Measurements from ENCODE around the gene ENOX1.
A peak's percentile ranks its signal among the peaks of the same experiment; 100 is the strongest.

ENOX1 gene

DNA sequence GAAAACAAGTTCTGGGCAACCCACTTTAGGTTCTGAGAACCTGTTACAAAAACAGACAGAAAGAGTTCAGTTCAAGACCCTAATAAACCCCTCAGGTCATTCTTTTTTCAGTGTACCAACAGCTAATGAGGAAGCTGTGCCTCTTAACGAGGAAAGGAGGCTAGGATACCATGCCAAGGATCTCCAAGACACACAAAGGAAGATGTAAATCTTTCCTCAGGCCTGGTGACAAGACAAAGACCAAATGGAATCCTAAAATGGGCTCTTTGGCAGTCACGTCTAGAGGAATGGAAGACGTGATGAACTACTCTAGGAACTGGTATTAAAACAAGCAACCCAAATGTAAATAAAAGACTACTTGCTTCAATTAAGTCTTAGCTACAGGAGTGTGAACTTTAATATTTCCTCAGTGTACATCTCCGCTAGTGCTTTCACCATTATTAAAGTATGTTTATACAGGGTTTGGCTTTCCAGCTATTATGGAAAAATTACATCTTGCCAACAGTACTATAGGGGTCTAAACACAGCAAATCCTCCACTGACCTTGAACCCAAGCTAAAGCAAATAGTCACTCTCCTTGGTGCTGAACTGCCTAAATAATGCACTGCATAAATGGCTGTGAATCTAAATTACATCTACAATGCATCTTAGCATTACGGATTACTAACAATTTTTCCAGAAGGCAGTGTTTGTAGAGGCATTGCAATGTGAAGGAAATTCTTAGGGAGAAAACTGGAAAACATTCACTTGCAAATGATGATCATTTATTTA lies 42.3 kb downstream of the ENOX1 start:
- DNase-seq (ENCODE audit: low read depth), result no peak

GRCh38 chr13:43742911-43743310 lies 43.9 kb downstream of the ENOX1 start:
- DNase-seq (ENCODE audit: low read depth), result no peak

DNA sequence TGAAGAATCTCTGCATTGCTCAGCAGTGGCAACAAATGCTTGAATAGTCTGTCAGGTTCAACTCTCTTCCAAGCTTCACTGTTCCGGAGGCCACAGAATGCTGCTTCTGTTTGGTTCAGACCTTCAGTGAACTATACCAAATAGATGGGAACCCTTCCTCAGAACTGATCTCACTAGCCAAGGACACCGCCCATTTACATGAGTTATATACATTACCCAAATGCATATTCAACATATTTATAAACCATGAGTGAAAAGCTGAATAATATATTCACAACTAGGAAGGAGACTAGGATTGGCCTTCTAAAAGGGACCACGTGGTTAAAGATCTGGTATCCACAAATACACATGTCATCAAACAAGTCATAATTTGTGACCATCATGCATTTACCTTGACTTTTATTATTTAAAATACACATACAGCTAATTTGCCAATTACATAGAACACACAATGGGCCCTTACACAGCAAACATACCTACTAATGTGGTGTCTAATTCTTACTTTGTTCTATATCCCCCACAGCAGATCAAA lies 49.3 kb downstream of the ENOX1 start:
- no peak for DNase-seq (ENCODE audit: low read depth)

GRCh38 chr13:43732726-43733125 lies 54.0 kb downstream of the ENOX1 start:
- no peak for DNase-seq (ENCODE audit: low read depth)

DNA sequence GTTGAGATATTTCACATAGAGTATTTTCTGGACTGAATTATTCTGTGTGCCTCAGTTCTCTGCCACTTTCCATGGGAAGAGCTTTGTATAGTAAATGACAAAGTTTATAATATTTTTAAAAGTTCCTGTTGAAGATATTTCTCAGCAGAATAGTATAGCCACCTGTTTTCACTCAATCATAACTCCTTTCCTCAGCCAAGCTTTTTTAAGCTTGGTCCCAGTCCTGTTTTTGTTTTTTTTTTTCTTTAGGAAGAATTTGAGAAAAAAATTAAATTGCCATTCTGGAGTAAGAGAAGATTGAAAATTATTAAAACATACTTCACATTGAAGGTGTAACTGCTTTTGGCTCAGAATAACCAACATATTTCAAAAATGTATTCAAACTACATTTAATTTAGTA lies 55.5 kb downstream of the ENOX1 start:
- DNase-seq (ENCODE audit: low read depth), result no peak

DNA sequence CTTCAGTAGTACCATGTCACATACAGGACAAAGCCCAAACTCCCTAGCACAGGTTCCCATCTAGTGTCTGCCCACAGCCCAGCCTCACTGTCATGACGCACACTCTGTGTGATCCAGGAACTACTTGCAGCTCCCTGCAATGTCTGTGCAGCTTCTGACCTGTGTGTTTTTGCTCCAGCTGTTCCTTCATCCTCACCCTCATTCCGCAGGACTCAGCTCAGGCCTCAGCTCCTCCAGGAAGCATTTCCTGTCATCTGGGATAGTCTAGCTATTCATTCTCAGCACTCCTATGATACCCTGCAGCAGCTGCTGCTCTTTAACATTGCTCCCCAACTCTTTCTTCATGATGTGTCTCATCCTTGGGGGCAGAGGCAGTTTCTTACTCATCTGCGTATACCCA lies 56.1 kb downstream of the ENOX1 start:
- no peak for DNase-seq (ENCODE audit: low read depth)

GRCh38 chr13:43728421-43728820 lies 58.4 kb downstream of the ENOX1 start:
- no peak for DNase-seq (ENCODE audit: low read depth)

GRCh38 chr13:43727856-43728255 lies 58.9 kb downstream of the ENOX1 start:
- no peak for DNase-seq (ENCODE audit: low read depth)

- DNase-seq (ENCODE audit: low read depth), result no peak
These were observed 61.3 kb downstream of the ENOX1 start for GRCh38 chr13:43725460-43725859.

- DNase-seq (ENCODE audit: low read depth), result no peak
These were observed 65.9 kb downstream of the ENOX1 start for GRCh38 chr13:43720780-43721397.

DNA sequence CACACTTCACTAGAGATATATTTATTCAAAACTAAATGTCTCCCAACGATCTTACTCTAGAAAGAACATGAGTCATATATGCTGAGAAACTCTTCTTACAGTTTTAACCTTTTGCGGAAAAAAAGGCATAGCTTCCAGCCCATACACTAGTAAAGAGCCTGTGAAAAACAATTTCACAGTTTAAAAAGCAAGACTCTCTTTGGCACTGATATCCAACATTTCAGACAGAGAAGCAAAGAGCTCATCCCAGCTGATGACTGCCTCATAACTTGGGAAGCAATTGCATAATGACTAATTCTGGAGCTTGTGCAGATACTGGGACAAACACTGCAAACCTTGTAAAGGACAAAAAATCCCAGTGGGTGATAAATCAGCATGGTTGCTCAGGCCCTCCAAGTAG lies 88.0 kb downstream of the ENOX1 start:
- peak; percentile 31 for DNase-seq (ENCODE audit: low read depth)

- DNase-seq (ENCODE audit: low read depth), result no peak
These were observed 88.8 kb downstream of the ENOX1 start for GRCh38 chr13:43698009-43698408.

- DNase-seq (ENCODE audit: low read depth), result no peak
These were observed 89.4 kb downstream of the ENOX1 start for GRCh38 chr13:43697323-43697722.

- DNase-seq (ENCODE audit: low read depth), result no peak
These were observed 92.6 kb downstream of the ENOX1 start for GRCh38 chr13:43694146-43694664.

DNA sequence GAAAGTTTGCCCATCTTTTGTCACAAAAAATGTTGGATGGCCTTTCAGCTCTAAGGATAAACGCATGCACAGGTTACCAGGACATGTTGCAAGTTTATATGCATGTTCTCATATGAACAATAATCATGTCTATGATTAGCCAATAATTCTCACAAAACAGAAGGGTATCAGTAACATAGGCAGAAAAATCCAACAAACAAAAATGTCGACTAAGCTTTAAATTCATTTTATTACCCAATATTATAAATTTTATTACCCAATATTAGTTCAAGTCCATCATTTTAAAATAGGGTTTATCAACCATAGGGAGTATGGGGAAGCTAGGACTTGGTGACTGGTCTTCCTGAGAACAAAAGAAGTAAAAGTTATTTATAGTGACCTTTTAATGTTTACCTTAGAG lies 93.1 kb downstream of the ENOX1 start:
- DNase-seq (ENCODE audit: low read depth), result no peak

DNA sequence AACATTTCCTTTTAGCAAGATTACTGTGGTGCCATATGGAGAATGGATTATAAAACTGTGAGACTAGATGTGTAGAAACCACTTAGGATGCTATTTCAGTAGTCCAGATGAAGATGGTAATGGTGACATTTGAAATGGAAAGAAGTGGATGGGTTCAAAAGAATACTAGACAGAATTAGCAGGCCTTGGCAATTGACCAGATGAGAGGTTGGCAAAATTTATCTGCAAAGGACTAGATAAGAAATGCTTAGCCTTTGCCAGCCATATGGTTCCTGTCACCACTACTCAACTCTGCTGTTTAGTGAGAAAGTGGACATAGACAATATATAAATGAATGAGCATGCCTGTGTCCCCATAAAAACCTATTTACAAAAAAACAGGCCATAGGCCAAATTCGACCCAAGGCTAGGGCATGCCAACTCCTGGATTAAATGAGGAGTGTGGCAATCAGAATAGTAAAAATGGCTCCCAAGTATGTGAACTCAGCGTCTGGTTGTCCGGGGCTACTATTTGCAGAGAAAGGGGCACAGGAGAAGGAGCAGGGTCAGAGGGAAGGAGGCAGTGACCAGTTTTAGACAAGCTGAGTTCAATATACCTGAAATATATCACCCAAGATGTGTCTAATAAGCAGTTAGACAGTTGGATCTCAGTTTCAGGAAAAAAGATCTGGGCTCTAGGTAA lies 98.4 kb downstream of the ENOX1 start:
- DNase-seq (ENCODE audit: low read depth), result no peak

DNA sequence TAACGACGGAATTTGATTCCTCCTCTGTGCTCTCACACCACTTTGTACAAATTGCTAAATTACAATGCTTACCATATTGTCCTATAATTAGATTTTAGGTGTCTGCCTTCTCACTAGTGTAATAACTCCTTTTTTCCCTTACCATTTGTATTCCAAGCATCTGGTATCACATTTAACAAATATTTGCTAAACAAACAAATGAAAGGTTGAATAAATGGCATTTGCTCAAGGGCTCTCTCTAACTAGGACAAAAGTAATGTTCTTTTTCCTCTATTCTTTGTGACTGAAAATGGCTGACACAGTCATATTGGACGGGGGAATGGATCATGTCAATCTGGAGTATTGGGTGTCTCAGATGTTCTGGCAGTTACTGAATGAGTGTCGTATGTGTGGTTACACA lies 99.7 kb downstream of the ENOX1 start:
- no peak for DNase-seq (ENCODE audit: low read depth)

DNA sequence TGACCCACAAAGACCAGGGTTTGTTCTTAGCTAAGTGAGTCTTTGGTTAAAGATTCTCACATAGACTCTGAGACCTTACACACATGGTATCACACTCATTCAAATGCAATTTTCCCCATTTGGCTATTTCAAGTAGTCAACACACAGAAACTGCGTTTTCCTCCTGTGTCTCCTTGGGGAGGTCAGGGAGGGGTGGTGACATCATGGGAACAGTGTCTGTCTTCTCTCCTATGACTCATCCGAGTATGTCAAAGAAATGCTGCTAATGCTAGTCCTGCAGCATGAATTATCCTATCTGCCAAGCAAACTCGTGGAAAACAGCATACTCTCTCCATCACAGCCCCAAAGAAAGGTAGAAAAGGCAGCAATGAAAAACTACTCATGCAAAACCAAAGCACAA lies 100.2 kb downstream of the ENOX1 start:
- DNase-seq (ENCODE audit: low read depth), result peak; percentile 61

GRCh38 chr13:43684963-43685725 lies 101.6 kb downstream of the ENOX1 start:
- DNase-seq (ENCODE audit: low read depth), result no peak

- no peak for DNase-seq (ENCODE audit: low read depth)
These were observed 104.1 kb downstream of the ENOX1 start for GRCh38 chr13:43682701-43683100.

DNA sequence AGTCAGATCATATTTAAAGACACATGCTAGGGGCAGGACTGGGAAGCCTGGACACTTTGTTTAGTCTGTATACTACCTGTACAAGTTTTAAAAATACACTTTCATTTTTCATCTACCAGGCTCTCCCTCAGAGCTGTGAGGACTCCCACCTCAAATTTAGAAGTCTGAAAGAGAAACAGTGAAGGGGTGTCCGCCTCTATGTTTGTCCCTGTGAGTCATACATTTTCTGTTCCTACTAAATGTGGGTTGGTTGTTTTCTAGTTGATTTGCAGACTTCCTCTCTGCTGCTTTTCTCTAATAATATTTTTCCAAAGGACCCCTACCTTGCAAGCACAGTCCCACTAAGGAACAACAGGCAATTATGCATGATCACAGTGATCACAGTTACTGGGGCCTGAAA lies 110.5 kb downstream of the ENOX1 start:
- DNase-seq (ENCODE audit: low read depth), result no peak

GRCh38 chr13:43675577-43675976 lies 111.2 kb downstream of the ENOX1 start:
- DNase-seq (ENCODE audit: low read depth), result no peak
